Right lobe of liver (tissue), 4 donors: ENCODE measurements around the gene SYTL1.

ENCODE experiments used
- POLR2A ChIP-seq: fragments of 450-650 bp; IDR thresholded peaks from one replicate; pipeline ENCODE4 v1.6.1; 2017; ENCODE audit warnings: antibody characterized with exemption, mild to moderate bottlenecking
- TF ChIP-seq, protein P1 (sequence below), 4 donors: fragments of 200-600 bp in 3 of 4; fragments of 450-650 bp in 1 of 4; IDR thresholded peaks; one replicate each; pipeline versions ENCODE4 v1.5.1 to v1.8.0; 2016 to 2022; ENCODE audit warnings: antibody characterized with exemption in 4 of 4, mild to moderate bottlenecking in 2 of 4
- donor health status: DM: no; HTN: no; CAD: no.
- donor health status: DM: no; HTN: no; CAD: no.
- donor health status: DM: no; HTN: yes; CAD: no.

DNA sequence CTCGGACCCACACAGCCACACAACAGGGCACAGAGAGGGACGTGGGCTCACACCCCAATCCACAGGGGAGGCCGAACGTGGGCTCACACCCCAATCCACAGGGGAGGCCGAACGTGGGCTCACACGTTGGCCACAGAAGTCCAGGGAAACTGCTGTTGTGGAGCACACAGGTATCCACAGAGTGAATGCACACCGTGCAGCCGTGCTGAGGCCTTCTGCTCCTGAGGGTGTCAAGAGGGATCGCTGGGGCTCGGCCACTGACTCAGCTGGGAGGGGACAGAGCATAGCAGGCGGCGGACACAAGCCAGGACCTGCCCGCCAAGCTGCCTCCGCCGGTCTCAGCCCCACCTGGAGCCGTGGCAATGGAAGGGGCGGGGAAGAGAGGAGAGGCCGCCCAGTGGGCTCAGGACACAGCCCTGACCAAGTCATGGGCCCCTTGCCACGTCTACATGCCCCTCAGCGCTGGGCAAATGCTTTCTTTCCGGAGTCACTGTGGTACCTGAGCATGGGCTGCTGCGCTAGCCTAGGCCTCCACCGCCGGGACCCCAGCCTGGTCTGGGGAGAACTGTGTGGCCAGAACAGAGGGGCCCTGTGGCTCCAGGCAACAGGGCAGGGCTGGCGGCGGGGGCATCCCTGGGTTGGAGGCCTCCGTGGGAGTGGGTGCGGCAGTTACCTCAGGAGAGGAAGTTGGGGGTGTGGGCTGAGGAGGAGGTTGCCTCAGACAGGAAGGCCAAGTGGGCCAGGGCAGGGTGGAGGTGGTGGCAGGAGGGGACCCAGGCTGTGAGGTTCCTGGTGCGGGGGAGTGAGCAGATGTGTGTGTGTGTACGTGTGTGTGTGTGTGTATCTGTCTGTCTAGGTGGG is 1.2 kb downstream of the SYTL1 start:
- TF ChIP-seq, protein P1, sequence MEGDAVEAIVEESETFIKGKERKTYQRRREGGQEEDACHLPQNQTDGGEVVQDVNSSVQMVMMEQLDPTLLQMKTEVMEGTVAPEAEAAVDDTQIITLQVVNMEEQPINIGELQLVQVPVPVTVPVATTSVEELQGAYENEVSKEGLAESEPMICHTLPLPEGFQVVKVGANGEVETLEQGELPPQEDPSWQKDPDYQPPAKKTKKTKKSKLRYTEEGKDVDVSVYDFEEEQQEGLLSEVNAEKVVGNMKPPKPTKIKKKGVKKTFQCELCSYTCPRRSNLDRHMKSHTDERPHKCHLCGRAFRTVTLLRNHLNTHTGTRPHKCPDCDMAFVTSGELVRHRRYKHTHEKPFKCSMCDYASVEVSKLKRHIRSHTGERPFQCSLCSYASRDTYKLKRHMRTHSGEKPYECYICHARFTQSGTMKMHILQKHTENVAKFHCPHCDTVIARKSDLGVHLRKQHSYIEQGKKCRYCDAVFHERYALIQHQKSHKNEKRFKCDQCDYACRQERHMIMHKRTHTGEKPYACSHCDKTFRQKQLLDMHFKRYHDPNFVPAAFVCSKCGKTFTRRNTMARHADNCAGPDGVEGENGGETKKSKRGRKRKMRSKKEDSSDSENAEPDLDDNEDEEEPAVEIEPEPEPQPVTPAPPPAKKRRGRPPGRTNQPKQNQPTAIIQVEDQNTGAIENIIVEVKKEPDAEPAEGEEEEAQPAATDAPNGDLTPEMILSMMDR (IDR thresholded peaks at IDR 0.05): no peak
- TF ChIP-seq POLR2A: no peak
